Cerebellar nuclear complex (tissue), 1 donor: ENCODE data around the gene ISCU.

ENCODE experiments used
- DNase-seq, 2 experiments: peaks; one replicate each; lab custom pipeline; 2025; lab: John Stamatoyannopoulos, UW

Gene ISCU

DNA sequence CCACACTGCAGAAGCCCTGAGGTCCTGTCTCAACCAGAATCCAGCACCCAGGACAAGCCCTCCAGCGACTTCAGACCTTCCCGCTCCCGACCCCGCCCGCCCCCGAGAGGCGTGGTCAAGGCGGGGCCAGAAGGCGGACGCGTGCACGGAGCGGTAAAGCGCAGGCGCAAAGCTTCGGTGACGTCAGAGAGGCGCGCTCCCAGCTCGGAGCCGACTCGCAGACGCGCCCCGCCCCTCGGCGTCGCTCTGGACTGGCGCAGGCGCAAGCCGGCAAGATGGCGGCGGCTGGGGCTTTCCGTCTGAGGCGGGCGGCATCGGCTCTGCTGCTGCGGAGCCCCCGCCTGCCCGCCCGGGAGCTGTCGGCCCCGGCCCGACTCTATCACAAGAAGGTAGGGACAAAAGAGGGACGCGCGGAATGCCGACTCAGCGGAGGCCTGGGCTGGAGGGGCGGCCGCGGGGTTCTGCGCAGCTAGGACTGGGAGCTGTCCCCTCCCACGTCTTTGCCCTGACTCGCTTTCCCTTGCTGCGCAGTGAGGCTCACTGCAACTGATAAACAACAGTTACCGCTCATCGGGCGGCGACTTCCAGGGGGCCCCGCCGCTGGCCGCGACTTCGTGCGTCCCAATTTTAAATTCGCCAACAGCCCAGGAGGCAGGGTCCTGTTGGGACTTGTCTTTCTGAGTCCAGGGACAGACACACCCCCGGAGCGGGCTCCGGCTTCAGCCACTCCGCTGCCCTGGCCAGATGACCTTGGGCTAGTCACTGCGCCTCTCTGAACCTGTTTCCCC is at the start of gene ISCU:
ISCU (plus strand) TSS at position 249 of the 788 bp plus-strand sequence; CDS start at position 276, 27 bp downstream.
- DNase-seq = peak; percentile 80 to 94

- no peak for DNase-seq
Measured at GRCh38 chr12:108514468-108514972, 47.9 kb upstream of the ISCU start.

DNA sequence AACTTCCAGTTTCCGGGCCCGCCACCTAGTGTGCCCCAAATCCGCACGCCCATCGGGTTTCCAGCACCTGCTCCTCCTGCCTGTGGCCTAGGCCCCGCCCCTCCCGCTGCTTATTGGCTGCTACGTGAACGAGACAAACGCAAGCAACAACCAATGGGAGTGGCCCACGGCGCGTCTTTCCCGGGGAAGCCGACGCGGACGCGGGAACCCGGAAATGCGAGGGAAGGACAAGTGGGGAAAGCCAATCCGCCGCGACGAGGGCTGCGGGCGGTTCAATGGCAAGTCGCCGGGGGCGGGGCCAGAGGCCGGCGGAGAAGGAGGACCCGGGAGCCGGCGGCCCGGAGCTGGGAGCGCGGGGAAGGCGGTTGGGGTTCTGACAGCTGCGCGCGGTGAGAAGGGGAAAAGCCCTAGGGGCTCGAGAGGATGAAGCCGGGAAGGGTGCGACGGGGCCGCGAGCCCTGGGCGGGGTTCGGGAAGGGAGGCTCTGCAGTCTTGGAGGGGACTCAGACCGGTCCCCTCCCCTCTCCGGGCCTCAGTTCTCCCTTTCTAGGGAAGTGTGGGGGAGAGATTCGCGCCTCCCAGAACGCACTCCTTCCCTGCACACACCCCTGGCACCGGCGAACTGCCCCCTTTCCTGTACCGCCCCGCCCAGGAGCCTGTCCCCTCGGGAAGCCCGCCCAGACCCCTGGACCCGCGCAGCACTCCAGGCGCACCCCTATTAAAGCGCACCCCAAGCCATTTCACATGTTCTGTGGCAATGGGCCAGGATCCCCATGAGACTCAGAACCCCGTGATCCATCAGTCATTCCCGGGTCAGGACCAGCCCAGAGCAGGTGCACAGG is 47.2 kb upstream of the ISCU start, which contains the start of gene FICD:
FICD (plus strand) TSS at position 305 of the 842 bp plus-strand sequence. CDS start 1,696 bp downstream, outside the sequence.
- DNase-seq = peak; percentile 99 to 100

GRCh38 chr12:108515916-108516315 is 46.5 kb upstream of the ISCU start:
- DNase-seq = no peak

GRCh38 chr12:108516511-108517275 is 45.7 kb upstream of the ISCU start:
- no peak for DNase-seq

- DNase-seq = no peak
Measured at GRCh38 chr12:108517288-108518100, 44.9 kb upstream of the ISCU start.

DNA sequence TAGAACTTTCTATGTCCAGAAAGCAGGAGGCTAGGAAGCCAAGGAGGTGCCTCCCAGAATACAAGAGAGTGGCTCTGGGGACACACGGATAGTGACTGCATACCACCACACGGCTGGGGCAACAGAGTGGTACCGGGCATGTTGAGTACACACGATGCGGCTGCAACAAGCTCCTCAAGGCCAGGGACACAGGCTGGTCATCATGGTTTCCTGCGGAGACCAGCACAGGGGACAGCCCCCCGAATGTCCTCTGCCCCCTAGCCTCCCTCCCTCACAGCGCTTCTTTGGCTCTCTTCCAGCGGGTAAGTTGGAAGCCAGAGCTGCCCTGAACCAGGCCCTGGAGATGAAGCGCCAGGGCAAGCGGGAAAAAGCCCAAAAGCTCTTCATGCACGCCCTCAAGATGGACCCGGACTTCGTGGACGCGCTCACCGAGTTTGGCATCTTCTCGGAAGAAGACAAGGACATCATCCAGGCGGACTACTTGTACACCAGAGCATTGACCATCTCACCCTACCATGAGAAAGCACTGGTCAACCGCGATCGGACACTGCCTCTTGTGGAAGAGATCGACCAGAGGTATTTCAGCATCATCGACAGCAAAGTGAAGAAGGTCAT is 44.2 kb upstream of the ISCU start:
- DNase-seq = no peak

DNA sequence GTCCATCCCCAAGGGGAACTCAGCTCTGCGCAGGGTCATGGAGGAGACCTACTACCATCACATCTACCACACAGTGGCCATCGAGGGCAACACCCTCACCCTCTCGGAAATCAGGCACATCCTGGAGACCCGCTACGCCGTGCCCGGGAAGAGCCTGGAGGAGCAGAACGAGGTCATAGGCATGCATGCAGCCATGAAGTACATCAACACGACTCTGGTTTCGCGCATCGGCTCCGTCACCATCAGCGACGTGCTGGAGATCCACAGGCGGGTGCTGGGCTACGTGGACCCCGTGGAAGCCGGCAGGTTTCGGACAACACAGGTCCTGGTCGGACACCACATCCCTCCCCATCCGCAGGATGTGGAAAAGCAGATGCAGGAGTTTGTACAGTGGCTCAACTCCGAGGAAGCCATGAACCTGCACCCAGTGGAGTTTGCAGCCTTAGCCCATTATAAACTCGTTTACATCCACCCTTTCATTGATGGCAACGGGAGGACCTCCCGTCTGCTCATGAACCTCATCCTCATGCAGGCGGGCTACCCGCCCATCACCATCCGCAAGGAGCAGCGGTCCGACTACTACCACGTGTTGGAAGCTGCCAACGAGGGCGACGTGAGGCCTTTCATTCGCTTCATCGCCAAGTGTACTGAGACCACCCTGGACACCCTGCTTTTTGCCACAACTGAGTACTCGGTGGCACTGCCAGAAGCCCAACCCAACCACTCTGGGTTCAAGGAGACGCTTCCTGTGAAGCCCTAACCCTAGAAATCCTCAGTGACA is 43.5 kb upstream of the ISCU start:
- no peak for DNase-seq

GRCh38 chr12:108519558-108519957 is 42.8 kb upstream of the ISCU start:
- DNase-seq = no peak

DNA sequence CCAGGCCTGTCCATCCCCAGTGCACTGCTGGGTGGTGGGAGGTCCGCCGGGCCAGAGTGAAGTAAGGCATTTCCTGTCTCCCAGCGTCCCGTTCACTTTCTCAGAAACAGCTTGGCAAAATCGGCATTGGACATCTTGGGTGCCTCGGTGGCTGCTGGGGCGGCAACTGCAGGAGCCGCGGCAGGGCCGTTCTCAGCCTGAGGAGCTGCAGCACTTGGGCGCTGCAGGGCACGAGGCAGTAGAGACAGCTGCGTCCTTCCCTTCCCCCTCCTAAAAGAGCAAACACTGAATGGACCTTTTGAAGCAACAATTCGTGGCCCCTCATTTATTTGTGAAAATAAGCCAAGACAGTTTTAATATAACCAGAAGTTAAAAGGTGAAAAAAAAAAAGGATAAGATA is 39.0 kb upstream of the ISCU start:
- no peak for DNase-seq

DNA sequence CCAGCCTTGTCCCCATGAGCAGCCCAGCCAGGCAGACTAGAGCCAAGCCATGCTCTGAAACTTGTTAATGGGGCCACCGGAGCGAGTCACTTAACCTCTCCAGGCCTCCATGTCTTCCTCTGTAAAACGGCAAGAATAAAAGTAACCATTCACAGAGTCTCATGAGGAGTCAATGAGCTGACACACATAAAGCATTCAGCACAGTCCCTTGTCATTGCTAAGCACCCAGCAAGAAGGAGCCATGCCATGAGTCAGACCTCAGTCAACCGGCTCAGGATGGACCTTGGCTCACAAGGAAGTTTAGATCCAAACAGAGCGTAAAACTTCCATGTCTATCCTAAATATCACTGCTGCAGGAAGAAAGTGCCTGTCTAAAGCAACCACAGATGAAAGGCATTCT is 36.7 kb upstream of the ISCU start:
- no peak for DNase-seq

DNA sequence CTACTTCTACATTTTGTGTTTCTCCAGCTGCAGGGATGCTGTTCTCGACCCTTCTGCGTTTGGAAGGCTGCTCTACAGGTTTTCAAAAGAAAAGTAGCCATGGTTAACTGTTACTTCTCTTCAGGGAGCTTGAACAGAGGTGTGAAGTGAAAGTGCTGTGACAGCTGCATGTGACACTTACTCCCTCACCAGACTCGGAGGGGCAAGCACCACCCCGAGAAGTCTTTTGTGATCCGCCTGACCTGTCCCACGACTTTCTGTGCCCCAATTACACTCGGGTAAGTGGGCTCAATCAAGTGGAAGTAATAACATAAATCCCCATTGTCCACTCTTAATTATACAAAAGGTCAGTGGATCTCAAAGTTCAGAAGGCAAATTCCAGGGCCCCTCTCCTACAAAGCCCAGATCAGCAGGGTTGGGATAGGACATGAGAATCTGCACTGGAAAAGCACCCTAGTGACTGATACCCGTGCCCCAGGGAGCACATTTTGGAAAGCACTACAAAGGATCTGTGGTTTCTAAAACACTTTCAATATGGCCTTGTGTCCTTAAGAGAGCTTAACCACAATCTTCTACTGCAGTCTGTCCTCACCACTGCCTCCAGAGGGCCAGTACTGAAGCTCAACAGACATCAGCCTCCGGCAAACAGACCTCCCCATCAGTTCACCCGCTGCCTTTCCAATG is 35.8 kb upstream of the ISCU start:
- DNase-seq = no peak

DNA sequence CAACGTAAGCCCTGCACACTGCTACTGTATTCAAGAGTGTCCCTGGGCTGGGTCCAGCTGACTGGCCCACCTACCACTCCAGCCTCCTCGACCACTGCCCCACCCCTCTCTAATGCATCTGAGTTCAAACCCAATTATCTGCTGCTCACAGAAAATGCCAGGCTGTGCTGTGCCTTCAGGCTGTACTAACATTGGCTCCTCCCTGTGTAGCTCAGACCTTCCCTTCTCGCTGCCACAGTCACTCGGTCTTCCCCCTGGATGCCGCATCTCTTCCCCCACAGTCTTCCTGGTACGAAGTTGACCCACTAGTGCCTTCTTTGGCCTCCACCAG is 35.3 kb upstream of the ISCU start:
- no peak for DNase-seq

DNA sequence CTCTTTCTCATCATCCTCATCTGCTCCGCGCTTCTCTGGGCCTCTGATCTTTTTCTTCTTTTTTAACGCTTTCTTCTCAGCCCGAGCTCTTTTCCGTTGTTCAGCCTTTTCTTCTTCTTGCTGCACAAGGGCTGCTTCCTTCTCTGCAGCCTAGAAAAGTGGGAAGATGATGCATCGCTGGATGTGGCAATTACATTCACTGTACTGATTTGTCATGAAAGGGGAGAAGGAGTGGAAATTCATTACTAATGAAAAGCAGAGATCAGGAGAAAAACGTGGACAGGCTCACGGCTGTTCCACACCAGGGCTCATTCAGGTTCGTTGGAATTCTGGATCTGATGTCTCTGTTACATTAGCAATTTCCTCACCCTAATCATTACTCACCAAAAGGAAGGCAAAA is 32.2 kb upstream of the ISCU start:
- no peak for DNase-seq

DNA sequence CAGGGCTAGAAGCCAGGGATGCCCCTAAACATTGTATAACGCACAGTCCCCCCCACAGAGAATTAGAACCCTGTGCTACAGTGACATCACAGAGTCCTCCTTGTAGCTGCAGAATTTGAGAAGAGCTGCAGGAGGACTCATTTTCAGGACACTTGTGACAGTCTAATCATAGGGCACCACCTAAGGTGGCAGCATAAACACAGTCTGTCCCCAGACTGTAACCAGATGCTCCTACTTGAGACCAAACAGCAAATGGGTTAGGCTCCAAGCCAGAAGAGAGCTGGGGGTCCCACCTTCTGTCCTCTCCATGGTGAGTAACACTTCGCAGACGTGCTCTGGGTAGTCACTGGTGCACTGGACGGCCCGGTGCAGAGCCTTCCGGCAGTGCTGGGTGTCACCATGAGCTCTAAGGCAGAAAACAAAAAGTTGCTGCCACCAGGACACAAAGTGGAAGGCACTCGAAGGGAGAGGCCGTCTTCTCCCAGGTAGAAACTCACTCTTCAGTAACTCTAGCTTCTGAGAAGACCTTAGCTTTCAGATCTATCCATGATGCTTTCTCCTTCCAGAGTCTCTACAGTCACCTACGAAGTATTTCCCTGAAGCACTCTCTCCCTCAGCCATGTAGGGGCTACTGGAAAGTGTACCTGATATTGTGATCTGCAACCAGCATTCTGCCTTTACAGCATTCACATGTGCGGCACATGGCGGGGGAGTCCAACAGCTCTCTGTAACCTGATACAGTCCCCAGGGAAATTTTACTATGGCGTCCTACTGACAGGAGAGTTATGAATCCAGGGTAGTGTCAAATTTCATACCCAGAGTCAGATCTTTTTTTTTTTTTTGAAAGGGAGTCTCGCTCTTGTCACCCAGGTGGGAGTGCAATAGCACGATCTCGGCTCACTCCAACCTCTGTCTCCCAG is 30.2 kb upstream of the ISCU start:
- DNase-seq = no peak

DNA sequence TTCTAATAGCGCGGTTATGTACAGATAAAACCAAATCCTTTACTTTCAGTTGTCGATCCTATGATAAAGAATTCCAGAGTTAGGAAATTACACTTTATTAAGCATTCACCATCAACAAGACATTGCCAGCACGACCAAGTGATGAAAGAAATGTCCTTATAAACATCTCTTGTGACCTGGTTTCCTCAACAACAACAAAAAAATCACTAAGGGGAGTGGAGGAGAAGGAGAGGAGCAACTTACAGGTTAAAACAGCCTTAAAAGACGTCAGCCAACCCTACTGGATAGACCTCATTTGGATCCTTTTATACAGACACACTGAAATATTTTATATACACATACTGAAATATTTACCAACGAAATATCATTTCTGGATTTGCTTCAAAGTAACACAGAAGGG is 24.2 kb upstream of the ISCU start:
- DNase-seq = no peak

DNA sequence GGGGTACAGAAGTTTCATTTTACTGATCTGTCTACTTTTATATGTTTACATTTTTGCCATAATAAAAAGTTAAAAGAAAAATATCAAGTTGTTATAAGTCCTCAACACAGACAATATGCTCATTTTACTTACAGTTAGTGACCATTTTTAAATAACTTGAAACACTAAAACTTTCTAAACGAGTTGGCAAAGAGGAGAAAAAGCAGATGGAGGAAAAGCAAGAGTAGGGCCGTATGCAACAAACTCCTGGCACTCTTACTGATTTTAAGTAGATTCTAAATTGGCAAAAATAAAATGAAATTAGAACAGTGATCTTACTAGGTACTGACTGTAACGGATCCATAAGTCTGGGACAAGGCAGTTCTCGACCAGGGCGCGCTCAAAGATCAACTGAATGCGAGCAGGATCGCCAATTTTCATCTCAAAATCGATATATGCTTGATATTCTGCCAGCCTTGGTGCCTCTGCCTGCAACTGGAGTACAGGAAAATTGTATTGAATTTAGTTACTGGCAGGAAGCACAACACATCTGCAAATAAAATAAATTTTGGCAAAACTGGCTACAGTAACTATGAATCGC is 23.7 kb upstream of the ISCU start:
- DNase-seq = no peak

- no peak for DNase-seq
Measured at GRCh38 chr12:108542320-108542719, 20.1 kb upstream of the ISCU start.
